Ovary (tissue), 9 donors: ENCODE data around the gene PRRT4. TPM values are rescaled to one million over a fixed set of nuclear protein-coding genes. Genes with fewer than 3 reads are reported as not detected.

Experiments
- DNase-seq, 5 donors: peaks; one replicate each; pipeline ENCODE4 v3.0.0-alpha.2; 2019 to 2020
- H3K27ac ChIP-seq, 2 donors: fragments of 200-600 bp; one replicate each; pipeline versions ENCODE4 v1.5.1 to v1.8.0; 2019 to 2022
- H3K27me3 ChIP-seq: fragments of 200-600 bp; one replicate; pipeline ENCODE4 v1.8.0; 2022
- H3K36me3 ChIP-seq: fragments of 200-600 bp; sonication (generic); one replicate; pipeline ENCODE4 v1.5.1; 2019
- H3K4me1 ChIP-seq: one replicate; pipeline ENCODE4 v1.8.1; 2013; ENCODE audit warnings: mild to moderate bottlenecking, moderate library complexity; ENCODE audit not compliant: insufficient read depth
- H3K4me3 ChIP-seq: fragments of 200-600 bp; sonication (generic); one replicate; pipeline ENCODE4 v1.5.1; 2017
- H3K9me3 ChIP-seq, 2 donors: fragments of 200-600 bp in 1 of 2; sonication (generic) in 1 of 2; one replicate each; pipeline versions ENCODE4 v1.5.1 to v1.8.1; 2013 to 2019; ENCODE audit warnings: mild to moderate bottlenecking in 1 of 2, moderate library complexity in 1 of 2
- EP300 ChIP-seq: sonication (generic); formaldehyde crosslinking; IDR thresholded peaks from one replicate; pipeline ENCODE4 v1.6.1; 2017; ENCODE audit warnings: antibody characterized with exemption
- POLR2A ChIP-seq: fragments of 450-650 bp; IDR thresholded peaks from one replicate; pipeline ENCODE4 v1.6.1; 2017; ENCODE audit warnings: antibody characterized with exemption, mild to moderate bottlenecking, moderate library complexity
- WGBS, 3 donors: extraction: QIAGEN DNeasy Blood & Tissue Kit in 1 of 3; methylation state at CpG; one replicate each; pipeline versions ENCODE4 v1.1.5 to v1.1.7; 2013 to 2017; 5-methylcytosine and 5-hydroxymethylcytosine counted together
- intact Hi-C, 4 donors: fragments of 100-400 bp; cut with DNase I; formaldehyde crosslinking; loops; one replicate each; pipeline versions ENCODE4 v1.11.0 to v1.15.1; 2022 to 2023
- polyA plus RNA-seq, 2 donors: library from polyadenylated mRNA; stranded (reverse); fragments of 200-250 nt in 1 of 2; fragments of 350-450 nt in 1 of 2; fragmentation: Illumina TruSeq in 1 of 2; extraction: RNeasy Lipid Tissue Mini Kit (QIAGEN cat#74804) in 1 of 2; gene quantifications; one replicate each; pipeline ENCODE4 v1.2.3, GENCODE V29; 2013 to 2014
- total RNA-seq, 7 donors: library from RNA; depleted of rRNA in 2 of 7; stranded (reverse); fragments of >200 nt in 2 of 7; fragmentation: NEBNext Ultra II Directional in 3 of 7; extraction: Animal tissue kit (Norgen Biotek cat#: 25700) in 3 of 7; gene quantifications; one replicate each; pipeline versions ENCODE4 v1.1.0 to v1.2.4, GENCODE V29; 2016 to 2023
- TF ChIP-seq, protein P1 (sequence below), 3 donors: fragments of 450-650 bp in 2 of 3; fragments of 200-600 bp in 1 of 3; IDR thresholded peaks; one replicate each; pipeline versions ENCODE4 v1.5.1 to v1.8.0; 2016 to 2022; ENCODE audit warnings: antibody characterized with exemption in 3 of 3, mild to moderate bottlenecking in 1 of 3
- donor health status: DM: no; HTN: no; CAD: no; lungs with moderate emphysema.
- donor health status: DM: no; HTN: no; CAD: no.
- donor health status: Bipolar disorder and iron deficiency.
- donor health status: DM: yes; HTN: yes; CAD: no.
- donor health status: DM: no; HTN: no; CAD: no.
- donor health status: DM: yes; HTN: yes; CAD: no.

Gene PRRT4
- total and polyA plus RNA-seq, 9 donors: 0.11 to 1.2 (median 0.74) TPM

DNA sequence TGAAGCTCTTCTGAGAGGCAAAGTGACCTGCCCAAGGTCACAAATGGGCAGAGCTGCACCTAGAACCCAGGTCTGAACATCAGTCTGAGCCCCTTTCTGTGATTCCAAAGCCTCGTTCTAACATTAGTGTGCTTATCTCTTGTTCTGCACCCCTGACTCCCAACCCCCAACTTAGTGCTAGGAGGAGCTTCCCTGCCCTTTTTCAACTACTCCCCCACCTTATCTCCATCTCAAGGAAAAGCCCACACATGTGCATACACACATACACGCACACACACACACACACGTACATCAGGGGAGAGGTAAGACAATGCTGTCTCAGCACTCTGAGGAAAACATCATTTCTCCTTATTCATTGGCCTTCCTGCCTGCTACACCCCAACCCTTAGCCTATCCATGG is 8.3 kb downstream of the PRRT4 start:
- intact Hi-C loops: loop anchor here in 1 of 4 donors (5.0 kb wide), 1 partner anchor 34 kb away; no protein-coding TSS in a partner anchor
- no peak overlapping the region for H3K27ac ChIP-seq
- DNase-seq: no peak
- TF ChIP-seq EP300 (no peak), POLR2A (no peak)
- TF ChIP-seq, protein P1, sequence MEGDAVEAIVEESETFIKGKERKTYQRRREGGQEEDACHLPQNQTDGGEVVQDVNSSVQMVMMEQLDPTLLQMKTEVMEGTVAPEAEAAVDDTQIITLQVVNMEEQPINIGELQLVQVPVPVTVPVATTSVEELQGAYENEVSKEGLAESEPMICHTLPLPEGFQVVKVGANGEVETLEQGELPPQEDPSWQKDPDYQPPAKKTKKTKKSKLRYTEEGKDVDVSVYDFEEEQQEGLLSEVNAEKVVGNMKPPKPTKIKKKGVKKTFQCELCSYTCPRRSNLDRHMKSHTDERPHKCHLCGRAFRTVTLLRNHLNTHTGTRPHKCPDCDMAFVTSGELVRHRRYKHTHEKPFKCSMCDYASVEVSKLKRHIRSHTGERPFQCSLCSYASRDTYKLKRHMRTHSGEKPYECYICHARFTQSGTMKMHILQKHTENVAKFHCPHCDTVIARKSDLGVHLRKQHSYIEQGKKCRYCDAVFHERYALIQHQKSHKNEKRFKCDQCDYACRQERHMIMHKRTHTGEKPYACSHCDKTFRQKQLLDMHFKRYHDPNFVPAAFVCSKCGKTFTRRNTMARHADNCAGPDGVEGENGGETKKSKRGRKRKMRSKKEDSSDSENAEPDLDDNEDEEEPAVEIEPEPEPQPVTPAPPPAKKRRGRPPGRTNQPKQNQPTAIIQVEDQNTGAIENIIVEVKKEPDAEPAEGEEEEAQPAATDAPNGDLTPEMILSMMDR (IDR thresholded peaks at IDR 0.05): no peak
- H3K9me3 ChIP-seq: no peaks in the 10 kb centered on the region
- WGBS, 3 donors: 64 to 73% (median 67%) methylated on average over 3 of the region's 3 CpGs
- no peaks in the 10 kb centered on the region for H3K36me3 ChIP-seq
- H3K4me1 ChIP-seq: peaks cover 2% of the 10 kb centered on the region
- H3K27me3 ChIP-seq: no peaks in the 10 kb centered on the region
- no peak overlapping the region for H3K4me3 ChIP-seq

DNA sequence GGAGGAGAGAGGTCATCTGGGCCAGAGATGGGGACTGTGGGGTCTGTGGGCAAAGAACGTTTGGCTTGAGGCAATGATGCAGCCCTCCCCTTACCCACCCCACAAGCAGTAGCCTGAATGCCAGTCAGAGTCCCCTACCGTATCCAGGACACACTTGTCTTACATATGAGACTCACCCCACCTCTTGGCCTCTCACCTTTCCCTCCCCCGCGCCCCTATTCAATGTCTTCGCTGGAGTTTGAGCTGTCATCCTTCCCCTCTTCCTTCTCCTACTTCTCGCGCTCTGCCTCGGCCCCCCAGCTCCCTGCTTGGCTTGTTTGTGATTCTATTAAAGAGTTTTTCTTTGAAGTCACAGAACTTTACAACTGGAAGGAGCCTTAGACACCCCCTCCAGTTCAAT is 8.9 kb downstream of the PRRT4 start:
- 65 to 75% (median 66%) methylated on average over 8 of the region's 8 CpGs for WGBS, 3 donors
- intact Hi-C loops: loop anchor here in 1 of 4 donors (5.0 kb wide), 1 partner anchor 35 kb away; no protein-coding TSS in a partner anchor
- no peaks in the 10 kb centered on the region for H3K9me3 ChIP-seq

GRCh38 chr7:128352153-128352537 is 9.3 kb downstream of the PRRT4 start:
- no peak for TF ChIP-seq POLR2A
- Histone ChIP-seq H3K4me3 (no peak overlapping the region), H3K36me3 (no peaks in the 10 kb centered on the region), H3K9me3 (no peaks in the 10 kb centered on the region), H3K4me1 (peaks cover 2% of the 10 kb centered on the region), H3K27ac (no peak overlapping the region), H3K27me3 (no peaks in the 10 kb centered on the region)
- DNase-seq: peak in 4 of 5 donors; percentile 42 to 74 (median 56)
- intact Hi-C loops: loop anchor here in 1 of 4 donors (5.0 kb wide), 1 partner anchor 35 kb away; no protein-coding TSS in a partner anchor
- 5 to 10% (median 8%) methylated on average over 19 to 34 of the region's 34 CpGs for WGBS, 3 donors

More for the DNA sequence above, 8.9 kb downstream of the PRRT4 start:
- H3K27ac ChIP-seq: no peak overlapping the region
- no peak for DNase-seq
- H3K27me3 ChIP-seq: no peaks in the 10 kb centered on the region
- no peak for TF ChIP-seq POLR2A
- TF ChIP-seq, protein P1 (IDR thresholded peaks at IDR 0.05): no peak
- TF ChIP-seq EP300: no peak
- no peak overlapping the region for H3K4me3 ChIP-seq
- no peaks in the 10 kb centered on the region for H3K36me3 ChIP-seq
- peaks cover 2% of the 10 kb centered on the region for H3K4me1 ChIP-seq

GRCh38 chr7:128351296-128352152 is 10.0 kb downstream of the PRRT4 start:
- WGBS, 3 donors: 16 to 32% (median 19%) methylated on average over 17 to 97 of the region's 97 CpGs
- H3K4me1 ChIP-seq: peaks cover 2% of the 10 kb centered on the region
- no peaks in the 10 kb centered on the region for H3K36me3 ChIP-seq
- intact Hi-C loops: loop anchor here in 1 of 4 donors (5.0 kb wide), 1 partner anchor 36 kb away; no protein-coding TSS in a partner anchor
- TF ChIP-seq, protein P1 (IDR thresholded peaks at IDR 0.05): no peak
- no peak for TF ChIP-seq POLR2A
- H3K9me3 ChIP-seq: no peaks in the 10 kb centered on the region
- H3K27ac ChIP-seq: no peak overlapping the region
- no peaks in the 10 kb centered on the region for H3K27me3 ChIP-seq
- no peak for DNase-seq
- H3K4me3 ChIP-seq: no peak overlapping the region
